ENCODE data around the gene RELT.

Gene RELT

GRCh38 chr11:73439002-73439843 is 63.0 kb downstream of the RELT start:
- DNase-seq = no peak

- no peak for DNase-seq
These were observed 69.8 kb downstream of the RELT start for GRCh38 chr11:73445980-73446379.

- no peak for DNase-seq
These were observed 70.6 kb downstream of the RELT start for GRCh38 chr11:73446766-73447165.
